ENCODE results near the gene TOX4. TPM values are rescaled to one million over a fixed set of nuclear protein-coding genes. Genes with fewer than 3 reads are reported as not detected.
A peak's percentile ranks its signal among the peaks of the same experiment; 100 is the strongest.

Gene TOX4
- total and polyA plus RNA-seq, 2 of the 8 experiments (the other 6 are each of a cell fraction or from before 2014, with no cell fraction given), result 51.5 to 58.3 TPM

DNA sequence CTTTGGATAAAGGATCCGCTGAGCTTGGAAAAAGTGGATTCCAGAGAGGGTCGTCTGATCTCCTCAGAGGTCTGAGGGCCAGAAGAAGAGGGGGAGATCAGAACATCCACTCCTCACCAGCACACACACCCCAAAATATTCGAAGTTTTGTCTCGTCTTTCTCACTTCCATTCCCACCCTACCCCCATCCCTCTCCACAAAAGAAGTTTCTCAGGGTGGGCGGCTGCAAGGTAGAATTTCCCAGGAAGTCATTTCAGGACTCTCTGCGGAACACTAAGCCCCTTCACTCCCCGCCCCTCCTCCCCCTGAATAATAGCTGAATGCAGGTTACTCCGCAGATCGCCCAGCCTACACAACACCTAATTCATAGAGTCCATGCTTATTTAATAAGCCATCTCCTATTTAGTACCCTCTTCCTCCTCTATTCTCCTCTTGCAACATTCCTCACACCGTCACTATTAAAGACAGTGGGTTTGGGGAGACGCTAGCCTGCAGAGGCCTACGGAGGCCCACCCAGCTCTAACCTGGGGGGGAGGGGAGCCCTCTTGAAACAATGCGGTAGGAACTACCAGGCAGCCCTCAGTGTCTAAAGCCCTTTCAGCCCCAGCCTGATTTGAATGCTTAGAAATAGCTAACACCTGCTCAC is 49.8 kb downstream of the TOX4 start (continued):
- TF ChIP-seq PHF8 (conservative IDR thresholded peaks at IDR 0.05; ENCODE audit: low read depth, low read length), result no peak
- TF ChIP-seq EP300 (IDR thresholded peaks at IDR 0.05; ENCODE audit: borderline replicate concordance in 1 of 2, low read depth in 2 of 2, low read length in 2 of 2), result peak in 1 of 2 experiments; percentile 75; a peak in 1 of 3 replicates
- TF ChIP-seq SIX5 (IDR thresholded peaks at IDR 0.05; ENCODE audit: low read depth, low read length), result no peak
- TF ChIP-seq KDM1A (IDR thresholded peaks at IDR 0.05; ENCODE audit: borderline replicate concordance, low read length), result peak; percentile 8; the same call in 1 of the 2 replicates
- TF ChIP-seq TCF12 (IDR thresholded peaks at IDR 0.05; ENCODE audit: low read depth, low read length), result peak; percentile 93
- no peak for TF ChIP-seq GABPA (IDR thresholded peaks at IDR 0.05; ENCODE audit: borderline replicate concordance, insufficient read depth, low read length)
- TF ChIP-seq CHD7 (IDR thresholded peaks at IDR 0.05; ENCODE audit: insufficient replicate concordance, low read length), result peak; percentile 45
- TF ChIP-seq NANOG (IDR thresholded peaks at IDR 0.05; ENCODE audit: insufficient read depth, low read depth, low read length, poor library complexity, severe bottlenecking), result no peak
- no peak for TF ChIP-seq SP4 (IDR thresholded peaks at IDR 0.05; ENCODE audit: low read length)
- TF ChIP-seq GTF2F1 (IDR thresholded peaks at IDR 0.05; ENCODE audit: borderline replicate concordance, low read depth, low read length), result no peak
